KBM-7 (cell line): ENCODE data around the gene SNX13.

ENCODE experiments used
- DNase-seq: peaks from one replicate; pipeline ENCODE4 v3.0.0-alpha.2; 2015
- in situ Hi-C: fragments of 300-500 bp; cut with MboI; formaldehyde crosslinking; loops from 2 replicates; pipeline ENCODE4 v1.14.3; 2020; ENCODE audit warnings: low sequenced_read_pairs, low pct_unique_long_range_greater_than_20kb, mixed read lengths

The SNX13 gene

DNA sequence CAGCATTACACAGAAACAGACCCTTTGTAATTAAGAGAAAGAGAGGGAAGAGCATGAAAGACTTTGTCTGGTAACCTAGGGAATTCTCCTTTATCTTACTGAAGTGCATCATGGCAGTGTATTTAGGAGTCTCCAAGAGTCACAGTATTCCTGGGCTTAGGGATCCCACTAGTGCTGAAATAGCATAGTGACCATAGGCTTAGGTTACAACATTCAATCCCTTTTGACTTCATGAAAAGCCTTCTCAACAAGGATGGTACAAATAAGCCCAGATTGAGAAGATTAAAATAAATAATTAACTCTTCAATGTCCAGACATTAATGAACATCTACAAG lies 76.5 kb downstream of the SNX13 start:
- DNase-seq = no peak
- in situ Hi-C loops = no loop called here

DNA sequence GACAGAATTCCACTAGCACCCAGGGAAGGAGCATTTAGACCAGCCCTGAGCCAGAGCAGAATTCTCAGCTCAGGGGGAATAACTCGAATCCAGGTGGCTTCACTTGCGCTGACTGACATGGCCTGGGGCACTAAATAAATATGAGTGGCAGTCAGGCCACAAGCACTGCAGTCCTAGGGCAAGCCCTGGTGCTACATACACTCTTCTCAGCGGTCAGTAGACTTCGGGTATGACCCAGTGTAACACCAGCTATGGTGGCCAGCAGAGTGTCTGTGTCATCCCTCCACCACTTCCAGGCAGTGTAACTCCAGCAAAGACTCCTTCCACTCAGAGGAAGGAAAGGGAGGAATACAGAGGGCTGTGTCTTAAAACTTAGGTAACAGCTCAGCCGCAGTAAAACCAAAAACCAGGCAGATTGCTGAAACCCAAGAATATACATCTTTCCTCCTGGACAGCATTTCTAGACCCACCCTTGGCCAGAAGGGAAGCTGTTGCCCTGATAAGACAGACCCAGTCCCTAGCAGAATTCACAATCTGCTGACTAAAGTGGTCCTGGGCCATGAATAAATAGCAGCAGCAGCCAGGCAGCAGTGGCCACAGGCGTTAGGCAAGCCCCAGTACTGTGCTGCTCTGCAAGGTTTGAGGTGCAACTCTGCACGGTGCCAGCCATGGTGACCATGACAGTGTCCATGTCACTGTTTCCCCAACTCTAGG lies 77.0 kb downstream of the SNX13 start:
- DNase-seq = no peak
- in situ Hi-C loops = no loop called here

GRCh38 chr7:17856251-17856650 lies 84.0 kb downstream of the SNX13 start:
- DNase-seq = no peak
- in situ Hi-C loops = no loop called here

GRCh38 chr7:17855202-17855601 lies 85.1 kb downstream of the SNX13 start:
- in situ Hi-C loops = no loop called here
- DNase-seq = no peak

DNA sequence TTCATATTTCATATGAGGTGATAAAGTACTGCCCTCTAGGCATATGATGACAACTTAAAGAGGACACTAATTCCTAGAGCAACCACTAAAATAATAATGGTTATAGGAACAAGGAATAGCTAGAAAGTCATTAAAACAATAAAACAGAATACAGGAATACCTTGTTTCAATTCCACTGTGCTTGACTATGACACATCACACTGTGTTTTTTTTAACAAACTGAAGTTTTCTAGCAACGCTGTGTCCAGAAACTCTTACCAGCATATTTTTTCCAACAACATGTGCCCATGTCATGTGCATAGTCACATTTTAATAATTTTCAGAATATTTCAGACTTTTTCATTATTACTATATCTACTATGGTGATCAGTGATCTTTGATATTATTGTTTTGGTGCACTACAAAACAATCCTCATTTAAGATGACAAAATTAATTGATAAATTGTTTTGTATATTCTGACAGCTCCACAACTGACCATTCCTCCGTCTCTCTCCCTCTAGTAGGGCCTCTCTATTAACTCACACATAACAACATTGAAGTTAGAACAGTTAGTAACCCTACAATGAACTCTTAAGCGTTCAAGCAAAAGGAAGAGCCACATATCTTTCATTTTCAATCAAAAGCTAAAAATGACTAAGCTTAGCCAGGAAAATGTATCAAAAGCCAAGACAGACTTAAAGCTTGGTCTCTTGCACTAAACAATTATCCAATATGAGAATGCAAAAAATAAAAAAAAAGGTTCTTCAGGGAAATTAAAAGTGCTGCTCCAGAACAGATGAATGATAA lies 85.8 kb downstream of the SNX13 start:
- no peak for DNase-seq
- in situ Hi-C loops = no loop called here

DNA sequence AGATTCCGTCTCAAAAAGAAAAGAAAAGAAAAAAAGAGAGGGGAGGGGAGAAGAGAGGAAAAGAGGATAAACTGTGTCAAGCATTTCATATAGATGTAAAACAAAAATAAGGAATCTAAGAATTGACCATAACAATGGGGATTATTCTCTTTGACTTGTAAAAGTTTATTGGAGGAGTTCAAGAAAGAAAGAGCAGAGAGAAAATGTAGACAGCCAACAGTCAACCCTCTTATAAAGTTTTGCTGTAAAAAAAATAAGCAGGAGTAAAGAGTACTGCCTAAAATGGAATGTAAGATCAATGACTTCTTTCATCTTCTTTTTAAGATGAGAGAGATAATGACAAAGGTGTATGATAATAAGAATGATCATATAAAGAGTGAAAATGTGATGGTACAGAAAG lies 87.9 kb downstream of the SNX13 start:
- DNase-seq = no peak
- in situ Hi-C loops = no loop called here

DNA sequence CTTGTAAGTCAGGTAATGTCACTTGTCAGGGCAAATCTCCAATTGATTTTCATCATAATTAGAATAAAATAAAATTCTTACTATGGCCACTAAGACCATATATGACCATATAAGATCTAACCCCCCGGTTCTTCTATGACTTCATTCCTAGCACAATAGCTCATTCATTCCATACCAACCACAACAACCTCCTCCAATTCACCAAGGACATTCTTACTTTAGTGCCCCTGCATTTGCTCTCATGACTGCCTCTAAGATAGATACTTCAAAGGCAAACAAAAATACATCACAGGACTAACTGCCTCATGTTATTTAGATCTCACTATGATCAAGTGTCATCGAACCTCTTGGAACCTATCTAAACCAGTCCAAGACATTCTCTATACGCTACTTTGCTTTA lies 90.8 kb downstream of the SNX13 start:
- no peak for DNase-seq
- in situ Hi-C loops = no loop called here

DNA sequence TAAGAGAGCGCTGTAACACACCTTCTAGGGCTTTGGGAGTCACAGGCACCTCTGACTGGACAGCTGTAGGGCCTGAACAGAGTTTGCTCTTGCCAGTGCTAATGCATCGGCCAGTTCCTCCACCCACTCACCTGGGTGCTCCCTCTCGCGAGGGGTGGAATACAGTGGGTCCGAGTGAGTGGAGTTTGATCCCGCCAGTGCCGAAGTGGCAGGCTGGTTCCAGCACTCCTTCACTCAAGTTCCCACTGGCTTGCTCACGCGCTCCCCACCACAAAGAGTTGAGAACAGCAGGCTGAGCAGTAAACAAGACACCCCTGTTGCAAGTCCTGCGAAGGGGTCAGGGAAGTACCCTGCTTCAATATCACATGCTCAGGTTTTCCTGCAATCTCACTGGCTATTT lies 91.8 kb downstream of the SNX13 start:
- in situ Hi-C loops = no loop called here
- DNase-seq = no peak

DNA sequence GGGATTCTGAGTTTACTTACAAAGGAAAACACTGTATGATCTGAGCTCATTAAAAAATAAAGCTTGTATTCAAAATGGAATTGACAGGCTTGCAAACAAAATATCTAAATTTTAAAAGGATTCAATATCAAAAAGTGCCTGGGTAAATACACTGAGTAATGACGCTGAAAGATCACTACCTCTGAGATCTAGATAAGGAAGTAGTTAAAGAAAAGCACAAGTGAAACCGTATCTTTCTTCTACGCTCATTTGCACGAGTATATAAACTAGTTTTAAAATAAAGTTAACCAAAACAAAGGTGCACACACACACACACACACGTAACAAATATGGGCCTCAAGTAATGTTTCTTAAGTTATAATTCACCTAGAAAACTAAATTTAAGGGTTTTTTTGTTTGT lies 93.4 kb downstream of the SNX13 start:
- no peak for DNase-seq
- in situ Hi-C loops = no loop called here

- DNase-seq = no peak
- in situ Hi-C loops = no loop called here
Observed at GRCh38 chr7:17845197-17845547, 95.1 kb downstream of the SNX13 start.

GRCh38 chr7:17844514-17845196 lies 95.6 kb downstream of the SNX13 start:
- no peak for DNase-seq
- in situ Hi-C loops = no loop called here

GRCh38 chr7:17844022-17844421 lies 96.3 kb downstream of the SNX13 start:
- DNase-seq = no peak
- in situ Hi-C loops = no loop called here

DNA sequence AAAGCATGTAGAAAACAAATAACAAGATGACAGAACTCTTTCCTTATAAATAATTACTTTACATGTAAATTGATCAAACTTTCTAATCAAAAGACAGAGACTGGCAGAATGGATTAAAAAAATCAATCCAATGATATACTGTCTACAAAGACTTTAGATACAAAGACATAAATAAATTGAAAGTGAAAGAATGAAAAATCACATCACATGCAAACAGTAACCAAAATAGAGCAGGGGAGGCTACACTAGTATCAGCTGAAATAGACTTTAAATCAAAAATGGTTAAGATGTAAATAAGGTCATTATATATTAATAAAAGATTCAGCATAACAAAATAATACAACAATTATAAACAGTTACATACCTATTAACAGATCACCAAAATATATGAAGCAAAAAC lies 97.3 kb downstream of the SNX13 start:
- no peak for DNase-seq
- in situ Hi-C loops = no loop called here

DNA sequence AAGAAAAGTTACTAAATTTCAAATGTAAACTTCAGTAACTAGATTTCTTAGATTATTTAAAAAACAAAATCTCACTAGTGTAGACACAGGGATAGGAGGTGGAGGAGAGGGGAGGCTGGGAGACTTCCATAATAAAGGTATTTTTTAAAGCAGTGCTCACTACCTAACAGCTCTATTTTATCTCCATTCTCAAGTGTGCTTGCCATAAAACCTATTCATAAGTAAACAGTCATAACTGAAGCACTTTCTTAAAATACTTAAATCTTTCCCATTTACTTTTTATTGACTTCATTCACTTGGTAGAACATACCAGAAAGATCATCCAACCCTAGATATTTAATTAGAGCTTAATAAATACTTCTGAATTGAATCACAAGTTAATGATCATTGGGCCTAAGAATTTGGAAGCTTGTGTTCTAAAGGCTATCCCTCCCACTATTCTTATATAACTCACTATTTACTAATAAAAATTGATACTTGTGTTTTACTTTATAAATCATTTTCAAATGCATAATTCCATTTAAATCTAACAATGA lies 107.4 kb downstream of the SNX13 start:
- in situ Hi-C loops = no loop called here
- DNase-seq = no peak

DNA sequence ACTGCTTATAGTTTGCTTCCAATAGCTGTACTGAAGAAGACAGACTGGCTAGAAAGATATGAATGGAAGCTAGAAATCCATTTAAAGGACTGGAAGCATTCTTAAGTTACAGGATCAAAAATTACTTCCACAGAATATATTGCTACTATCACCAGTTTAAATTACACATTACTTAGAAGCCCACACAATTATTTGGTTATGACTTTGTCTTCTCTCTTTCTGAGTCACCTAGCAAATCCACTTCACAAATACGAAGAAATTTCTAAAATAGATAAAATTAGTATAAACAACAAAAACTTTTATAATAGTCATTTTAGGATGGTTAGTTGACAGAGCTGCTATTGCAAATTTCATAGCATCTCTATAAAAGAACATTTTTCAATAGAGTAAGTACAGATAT lies 108.1 kb downstream of the SNX13 start:
- in situ Hi-C loops = no loop called here

GRCh38 chr7:17830206-17830605 lies 110.1 kb downstream of the SNX13 start:
- in situ Hi-C loops = no loop called here
- DNase-seq = no peak

More for the DNA sequence above, 108.1 kb downstream of the SNX13 start:
- DNase-seq = no peak

- in situ Hi-C loops = no loop called here
- no peak for DNase-seq
Observed at GRCh38 chr7:17829001-17829400, 111.3 kb downstream of the SNX13 start.

DNA sequence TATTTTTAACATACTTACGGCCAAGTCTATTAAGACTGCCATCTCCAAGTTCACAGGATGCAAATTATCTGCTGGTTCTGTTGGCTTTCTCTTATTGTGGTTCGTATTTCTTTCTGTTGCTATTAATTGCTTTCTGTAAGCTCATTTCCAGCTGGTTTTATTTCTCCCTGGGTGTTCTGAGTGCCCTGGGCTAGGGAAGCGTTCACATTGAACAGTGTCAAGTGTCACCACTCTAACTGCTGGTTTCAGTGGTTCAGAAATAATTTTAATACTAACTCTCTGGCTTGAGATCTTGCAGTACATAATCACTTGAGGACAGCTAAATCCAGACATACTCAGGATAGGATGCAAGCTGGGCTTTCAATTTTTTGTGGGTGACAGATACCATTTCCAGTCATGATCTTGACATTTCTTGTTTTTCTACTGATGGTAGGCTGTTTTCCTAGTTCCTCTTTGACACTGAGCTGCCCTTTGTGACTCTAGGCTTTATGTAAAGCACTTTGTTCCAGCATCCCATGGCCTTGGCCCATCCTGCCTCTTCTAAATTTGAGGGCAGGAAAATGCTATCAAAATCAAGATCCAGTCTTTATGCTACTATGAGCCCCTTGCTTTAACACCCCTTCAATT lies 117.6 kb downstream of the SNX13 start:
- DNase-seq = no peak
- in situ Hi-C loops = no loop called here

DNA sequence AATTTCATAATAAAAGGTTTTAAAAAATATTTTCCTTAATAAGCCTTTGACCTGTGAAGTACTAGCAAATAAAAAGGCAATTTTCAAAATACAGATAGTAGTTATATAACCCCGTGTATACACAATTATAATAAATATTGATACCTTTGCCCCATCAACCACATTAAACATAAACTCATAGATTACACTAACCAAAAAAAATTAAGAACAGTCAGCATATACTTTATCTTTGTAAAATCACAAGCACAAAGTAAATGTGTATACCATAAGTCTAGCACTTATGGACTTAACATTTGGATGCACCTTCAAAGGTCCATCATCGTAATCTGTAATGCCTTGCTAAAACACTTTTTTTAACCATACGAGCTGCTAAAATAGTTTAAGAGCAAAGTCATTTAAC lies 123.4 kb downstream of the SNX13 start:
- no peak for DNase-seq
- in situ Hi-C loops = no loop called here

GRCh38 chr7:17815318-17815717 lies 125.0 kb downstream of the SNX13 start:
- in situ Hi-C loops = no loop called here
- no peak for DNase-seq
